Body of pancreas (tissue), 4 donors: Measurements from ENCODE around the gene OMA1.

Experiments
- POLR2A ChIP-seq, 3 donors: fragments of 450-650 bp; IDR thresholded peaks; one replicate each; pipeline ENCODE4 v1.6.1; 2016; ENCODE audit warnings: antibody characterized with exemption in 3 of 3, mild to moderate bottlenecking in 2 of 3
- TF ChIP-seq, protein P1 (sequence below), 7 experiments: fragments of 450-650 bp in 4 of 7; fragments of 200-600 bp in 3 of 7; sonication (generic) in 3 of 7; IDR thresholded peaks; one replicate each; pipeline ENCODE4 v1.5.1; 2016 to 2019; ENCODE audit warnings: antibody characterized with exemption in 7 of 7

DNA sequence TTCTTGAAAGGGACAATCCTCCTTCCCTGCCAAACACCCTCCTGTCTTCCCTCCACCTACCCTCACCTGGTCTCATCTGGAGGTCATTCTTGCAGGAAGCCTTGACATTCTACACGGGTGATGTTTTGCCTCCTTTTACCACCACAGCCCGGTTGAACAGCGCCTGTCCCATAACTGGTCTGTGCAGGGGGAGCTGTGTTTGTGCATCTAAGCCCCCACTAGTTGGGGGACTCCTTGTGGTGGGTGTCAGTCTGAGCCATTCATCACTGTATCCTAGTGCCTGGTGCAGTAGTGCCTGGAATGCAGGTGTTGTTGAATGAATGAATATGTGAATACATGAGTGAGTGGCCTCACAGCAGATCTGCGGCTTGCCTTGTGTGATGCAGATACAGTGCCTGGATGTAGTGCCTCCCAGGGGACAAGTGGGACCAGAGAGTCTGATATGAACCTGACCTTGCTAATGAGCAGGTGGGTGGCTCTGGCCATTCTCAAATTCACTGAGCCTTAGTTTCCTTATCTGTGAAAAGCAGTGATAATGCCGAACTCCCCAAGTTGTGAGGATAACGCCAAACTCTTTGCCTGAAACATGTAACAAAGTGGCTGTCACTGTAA is 79.8 kb downstream of the OMA1 start:
- no peak for TF ChIP-seq POLR2A (IDR thresholded peaks at IDR 0.05)
- TF ChIP-seq, protein P1, sequence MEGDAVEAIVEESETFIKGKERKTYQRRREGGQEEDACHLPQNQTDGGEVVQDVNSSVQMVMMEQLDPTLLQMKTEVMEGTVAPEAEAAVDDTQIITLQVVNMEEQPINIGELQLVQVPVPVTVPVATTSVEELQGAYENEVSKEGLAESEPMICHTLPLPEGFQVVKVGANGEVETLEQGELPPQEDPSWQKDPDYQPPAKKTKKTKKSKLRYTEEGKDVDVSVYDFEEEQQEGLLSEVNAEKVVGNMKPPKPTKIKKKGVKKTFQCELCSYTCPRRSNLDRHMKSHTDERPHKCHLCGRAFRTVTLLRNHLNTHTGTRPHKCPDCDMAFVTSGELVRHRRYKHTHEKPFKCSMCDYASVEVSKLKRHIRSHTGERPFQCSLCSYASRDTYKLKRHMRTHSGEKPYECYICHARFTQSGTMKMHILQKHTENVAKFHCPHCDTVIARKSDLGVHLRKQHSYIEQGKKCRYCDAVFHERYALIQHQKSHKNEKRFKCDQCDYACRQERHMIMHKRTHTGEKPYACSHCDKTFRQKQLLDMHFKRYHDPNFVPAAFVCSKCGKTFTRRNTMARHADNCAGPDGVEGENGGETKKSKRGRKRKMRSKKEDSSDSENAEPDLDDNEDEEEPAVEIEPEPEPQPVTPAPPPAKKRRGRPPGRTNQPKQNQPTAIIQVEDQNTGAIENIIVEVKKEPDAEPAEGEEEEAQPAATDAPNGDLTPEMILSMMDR (IDR thresholded peaks at IDR 0.05): no peak
